Stimulated activated CD8-positive, alpha-beta memory T cell treated with anti-CD3 and anti-CD28 coated beads, Interleukin-7, amount 100 ng/mL, for 4 hours (primary cell): ENCODE results near the gene ASTN2.
A peak's percentile ranks its signal among the peaks of the same experiment; 100 is the strongest.
"Not testable (repeated sequence)": the region's sequence is repeated elsewhere in the genome, so short reads cannot be mapped to it uniquely, and the experiment has no call there.

Experiments
- DNase-seq, 2 donors: peaks; one replicate each; pipeline ENCODE4 v3.0.0-alpha.2; 2020; ENCODE audit warnings: low read depth in 2 of 2

Gene ASTN2

GRCh38 chr9:116701940-116702642 lies 712.8 kb downstream of the ASTN2 start:
- DNase-seq = no peak

- no peak for DNase-seq
These were observed 713.7 kb downstream of the ASTN2 start for GRCh38 chr9:116700882-116701865.

DNA sequence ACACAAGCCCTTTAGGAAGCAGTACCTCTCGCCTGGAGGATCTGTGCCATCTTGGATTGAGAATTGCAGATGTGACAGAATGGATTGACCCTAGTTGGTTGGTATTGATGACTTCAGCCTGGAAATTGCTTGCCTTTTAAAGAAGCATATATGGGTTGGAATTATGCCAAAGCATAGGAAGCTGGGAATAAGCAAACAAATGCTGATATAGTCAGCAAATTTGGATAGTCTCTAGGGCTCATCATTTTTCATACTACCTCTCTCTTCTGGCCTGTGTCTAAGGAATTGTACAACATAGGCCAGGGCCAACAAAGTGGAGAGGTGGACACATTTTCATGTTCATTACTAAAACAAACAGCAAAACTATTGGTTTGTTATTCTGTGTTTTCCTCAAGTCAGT lies 714.6 kb downstream of the ASTN2 start:
- no peak for DNase-seq

GRCh38 chr9:116697887-116698286 lies 717.0 kb downstream of the ASTN2 start:
- DNase-seq = no peak

DNA sequence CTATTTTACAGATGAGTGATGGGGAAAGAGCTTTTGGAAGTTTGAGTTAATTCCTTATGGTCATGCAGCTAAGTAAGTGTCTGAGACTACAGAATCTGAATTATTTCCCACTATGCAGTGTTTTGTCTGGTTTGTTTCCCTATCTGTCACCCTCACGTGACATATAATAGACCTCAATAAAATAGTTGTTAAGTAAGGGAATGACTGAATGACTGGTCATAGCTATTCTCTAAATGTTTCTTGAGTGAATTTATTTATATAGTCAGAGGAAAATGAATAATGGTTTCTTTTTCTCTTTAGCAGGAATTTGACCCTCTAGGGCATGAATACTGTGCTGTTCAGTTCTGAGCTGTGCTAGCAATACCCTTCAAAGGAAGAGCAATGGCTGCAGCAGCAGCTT lies 717.5 kb downstream of the ASTN2 start:
- no peak for DNase-seq

- DNase-seq = no peak
These were observed 719.4 kb downstream of the ASTN2 start for GRCh38 chr9:116695438-116695837.

DNA sequence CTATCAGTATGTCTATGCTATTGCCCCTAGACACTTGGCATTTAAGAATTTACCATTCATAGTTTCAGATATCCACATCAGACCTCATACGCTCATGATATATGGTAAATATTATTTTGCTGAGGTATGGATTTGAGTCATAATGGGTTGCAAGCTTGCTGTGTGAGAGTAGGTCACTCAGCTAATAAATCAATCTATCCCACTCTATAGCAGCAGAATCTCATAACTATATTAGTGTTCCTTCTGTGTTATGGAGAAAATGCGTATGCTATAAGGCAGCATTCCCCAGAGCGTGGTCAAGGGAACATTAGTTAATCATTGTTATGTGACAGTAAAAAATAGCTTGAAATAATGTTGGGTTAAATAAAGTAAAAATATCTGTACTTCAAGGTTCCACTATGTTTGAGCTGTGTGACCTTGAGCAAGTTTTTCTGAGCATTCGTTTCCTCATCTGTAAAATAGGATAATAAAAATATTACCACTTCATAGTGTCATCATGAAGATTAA lies 720.0 kb downstream of the ASTN2 start:
- no peak for DNase-seq

DNA sequence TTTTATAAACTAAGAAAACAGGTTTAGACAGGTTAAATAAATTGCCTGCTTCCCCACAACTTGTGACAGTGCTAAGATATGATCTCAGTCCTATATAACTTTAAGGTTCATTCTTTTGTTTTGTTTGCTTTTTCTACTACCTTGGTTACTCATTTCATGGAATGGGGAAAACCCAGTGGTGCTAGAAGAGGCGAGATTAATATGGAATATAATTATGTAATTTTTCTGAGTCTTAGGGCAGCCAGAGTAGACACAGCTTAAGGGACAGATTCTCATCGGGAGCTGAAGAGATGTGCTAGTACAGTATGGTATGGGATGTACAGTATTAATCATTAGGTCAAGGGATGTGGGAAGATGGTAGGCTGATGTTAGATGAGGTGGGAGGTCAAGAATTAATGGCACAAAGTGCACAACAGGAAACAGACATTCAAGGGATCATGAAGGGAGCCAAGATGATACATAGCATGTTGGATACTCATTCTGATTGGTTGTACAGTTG lies 721.6 kb downstream of the ASTN2 start:
- no peak for DNase-seq

- no peak for DNase-seq
These were observed 722.2 kb downstream of the ASTN2 start for GRCh38 chr9:116692616-116693015.

- no peak for DNase-seq
These were observed 723.2 kb downstream of the ASTN2 start for GRCh38 chr9:116691607-116692006.

- not testable (repeated sequence) for DNase-seq
These were observed 724.1 kb downstream of the ASTN2 start for GRCh38 chr9:116690805-116691204.

GRCh38 chr9:116689486-116690032 lies 725.3 kb downstream of the ASTN2 start:
- no peak for DNase-seq

- DNase-seq = no peak
These were observed 725.9 kb downstream of the ASTN2 start for GRCh38 chr9:116688806-116689485.

DNA sequence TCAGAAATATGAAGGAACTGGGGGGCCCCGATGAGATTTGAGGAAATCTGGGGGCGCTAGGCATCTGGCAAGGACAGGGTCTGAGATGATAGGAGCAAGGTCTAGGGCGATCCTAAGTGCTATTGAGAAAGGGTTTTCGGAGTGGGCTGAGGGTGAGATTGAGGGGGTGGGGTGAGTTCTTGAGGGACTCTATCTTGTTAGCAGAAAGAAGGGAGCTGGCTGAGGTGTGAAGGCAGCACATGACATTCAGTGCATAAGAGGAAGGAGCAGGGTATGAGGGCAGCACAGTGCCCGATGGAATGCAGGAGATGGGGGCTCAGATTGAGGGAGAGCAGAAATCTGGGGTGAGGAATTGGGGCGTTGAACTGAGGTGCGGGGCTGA lies 727.1 kb downstream of the ASTN2 start:
- DNase-seq = no peak

GRCh38 chr9:116687074-116687753 lies 727.6 kb downstream of the ASTN2 start, which contains the start of gene TRIM32:
TRIM32 (plus strand) TSS chr9:116687305; CDS start chr9:116697743, 10,438 bp downstream.
- DNase-seq = peak; percentile 85 to 87

GRCh38 chr9:116686693-116687073 lies 728.2 kb downstream of the ASTN2 start:
- DNase-seq = no peak

DNA sequence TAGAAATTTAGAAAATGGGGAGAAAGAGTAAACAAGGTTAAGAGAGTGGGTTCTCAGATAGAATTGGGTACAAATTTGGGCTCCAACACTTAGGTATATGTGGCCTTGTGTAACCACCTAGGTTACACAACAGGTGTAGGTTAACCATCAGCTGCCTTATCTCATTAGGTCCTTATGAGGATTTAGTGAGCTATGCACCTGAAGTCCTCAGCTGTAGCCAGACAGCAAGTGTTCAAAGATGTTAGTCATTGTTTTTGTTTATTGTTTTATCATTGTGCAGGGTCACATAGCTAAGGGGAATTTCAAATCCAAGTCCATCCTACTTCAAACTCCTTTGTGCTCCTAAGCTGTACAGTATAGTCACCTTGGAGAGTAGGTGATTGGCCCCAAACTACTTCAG lies 728.7 kb downstream of the ASTN2 start:
- DNase-seq = no peak

GRCh38 chr9:116685166-116685565 lies 729.7 kb downstream of the ASTN2 start:
- no peak for DNase-seq

GRCh38 chr9:116683535-116683934 lies 731.3 kb downstream of the ASTN2 start:
- DNase-seq = no peak

GRCh38 chr9:116674210-116674980 lies 740.5 kb downstream of the ASTN2 start:
- no peak for DNase-seq
